Keratinocyte (primary cell): Measurements from ENCODE around the gene AANAT.

Experiments
- EZH2 ChIP-seq: IDR thresholded peaks from one replicate; pipeline ENCODE4 v1.6.1; 2012; ENCODE audit warnings: inconsistent platforms, mild to moderate bottlenecking, low read length, moderate library complexity
- TF ChIP-seq, protein P1 (sequence below), 3 experiments: IDR thresholded peaks in 1 of 3; conservative IDR thresholded peaks in 1 of 3; optimal IDR thresholded peaks in 1 of 3; 2 replicates in 2 of 3; 3 replicates in 1 of 3; pipeline versions ENCODE3 to v1.5.1; 2011; ENCODE audit warnings: low read length in 3 of 3, mild to moderate bottlenecking in 3 of 3, moderate library complexity in 2 of 3, control low read depth in 1 of 3, inconsistent platforms in 1 of 3; ENCODE audit not compliant: insufficient read depth in 2 of 3; ENCODE audit errors: extremely low read depth in 1 of 3

DNA sequence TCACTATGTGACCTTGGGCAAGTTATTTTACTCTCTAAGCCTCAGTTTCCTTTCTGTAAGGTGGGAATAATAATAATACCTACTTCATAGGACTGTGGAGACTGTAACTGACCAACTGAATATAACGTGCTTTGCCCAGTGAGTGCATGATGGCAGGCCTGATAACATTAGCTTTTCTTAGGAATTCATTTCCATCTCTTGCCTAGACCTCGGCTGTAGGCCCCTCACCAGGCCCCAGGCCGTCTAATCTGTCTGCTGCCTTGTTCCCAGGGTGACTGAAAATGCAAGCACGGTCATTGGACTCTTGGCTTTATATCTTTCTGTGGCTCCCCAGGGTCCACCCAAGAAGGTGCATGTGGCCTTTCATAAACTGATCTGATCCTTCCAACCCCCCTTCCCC, 7.7 kb upstream of the AANAT start:
- TF ChIP-seq, protein P1, sequence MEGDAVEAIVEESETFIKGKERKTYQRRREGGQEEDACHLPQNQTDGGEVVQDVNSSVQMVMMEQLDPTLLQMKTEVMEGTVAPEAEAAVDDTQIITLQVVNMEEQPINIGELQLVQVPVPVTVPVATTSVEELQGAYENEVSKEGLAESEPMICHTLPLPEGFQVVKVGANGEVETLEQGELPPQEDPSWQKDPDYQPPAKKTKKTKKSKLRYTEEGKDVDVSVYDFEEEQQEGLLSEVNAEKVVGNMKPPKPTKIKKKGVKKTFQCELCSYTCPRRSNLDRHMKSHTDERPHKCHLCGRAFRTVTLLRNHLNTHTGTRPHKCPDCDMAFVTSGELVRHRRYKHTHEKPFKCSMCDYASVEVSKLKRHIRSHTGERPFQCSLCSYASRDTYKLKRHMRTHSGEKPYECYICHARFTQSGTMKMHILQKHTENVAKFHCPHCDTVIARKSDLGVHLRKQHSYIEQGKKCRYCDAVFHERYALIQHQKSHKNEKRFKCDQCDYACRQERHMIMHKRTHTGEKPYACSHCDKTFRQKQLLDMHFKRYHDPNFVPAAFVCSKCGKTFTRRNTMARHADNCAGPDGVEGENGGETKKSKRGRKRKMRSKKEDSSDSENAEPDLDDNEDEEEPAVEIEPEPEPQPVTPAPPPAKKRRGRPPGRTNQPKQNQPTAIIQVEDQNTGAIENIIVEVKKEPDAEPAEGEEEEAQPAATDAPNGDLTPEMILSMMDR (optimal IDR thresholded peaks at IDR 0.05 in 1 of 3, IDR thresholded peaks at IDR 0.05 in 1 of 3, conservative IDR thresholded peaks at IDR 0.05 in 1 of 3; ENCODE audit: extremely low read depth in 1 of 3, insufficient read depth in 2 of 3, low read length in 3 of 3): no peak
- TF ChIP-seq EZH2: no peak
